ENCODE results near the gene AP5Z1. TPM values are rescaled to one million over a fixed set of nuclear protein-coding genes. Genes with fewer than 3 reads are reported as not detected.

Gene AP5Z1
- total and polyA plus RNA-seq, 2 of the 4 experiments (the other 2 are of a cell fraction) = 9.7 to 38.7 TPM

DNA sequence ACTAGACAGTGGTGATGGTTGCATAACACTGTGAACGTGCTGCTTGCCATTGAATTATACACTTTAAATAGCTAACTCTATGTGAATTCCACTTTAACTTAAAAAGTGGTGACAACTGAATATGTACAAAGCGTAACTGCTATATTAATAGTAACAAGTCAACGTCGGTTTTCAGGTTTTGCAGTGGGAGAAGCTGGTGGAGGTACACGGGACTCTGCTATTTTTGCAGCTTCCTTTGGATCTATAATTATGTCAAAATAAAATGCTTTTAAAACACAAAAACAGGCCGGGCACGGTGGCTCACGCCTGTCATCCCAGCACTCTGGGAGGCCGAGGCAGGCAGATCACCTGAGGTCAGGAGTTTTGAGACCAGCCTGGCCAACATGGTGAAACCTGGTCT, 21.0 kb downstream of the AP5Z1 start:
- no peak overlapping the region for H2AK9ac ChIP-seq (replicated peaks; ENCODE audit: low read depth, low read length, poor library complexity)
- H3K9me1 ChIP-seq (ENCODE audit: insufficient read depth, low read length) = 0 out of 2 replicates have a peak, but pooled peaks cover 3% of the 10 kb centered on the region
- H2BK120ac ChIP-seq (ENCODE audit: low read depth, low read length) = no peak overlapping the region
- 80% methylated on average over 1 of the region's 9 CpGs; no CpG with 5 or more reads in 1 of the 2 experiments for WGBS, 2 experiments (ENCODE audit: extremely low coverage in 2 of 2, insufficient read length in 1 of 2)
- ChIA-PET POLR2A (ENCODE audit: unreplicated experiment) (no interaction called here), CTCF (interaction anchor here (1.1 kb wide), 1 partner anchor 288 kb away, joined by 3 read pairs; no protein-coding TSS in a partner anchor)
- no peaks in the 10 kb centered on the region for H3K79me1 ChIP-seq (ENCODE audit: low read depth in 1 of 2, low read length in 2 of 2)
- H4K20me1 ChIP-seq (ENCODE audit: insufficient read depth, low read length) = no peaks in the 10 kb centered on the region
- ATAC-seq (ENCODE audit: low read depth) (no peak), DNase-seq (no peak)
- H3K4ac ChIP-seq (ENCODE audit: low read depth, low read length) = no peak overlapping the region
- H3K9ac ChIP-seq (ENCODE audit: low read depth, low read length) = no peak overlapping the region
- H3K9me3 ChIP-seq (ENCODE audit: control insufficient read depth, insufficient read depth, low read length) = no peaks in the 10 kb centered on the region
- no peak overlapping the region for H3K4me3 ChIP-seq (ENCODE audit: insufficient read depth, low read depth, low read length)
- no peak overlapping the region for H2BK15ac ChIP-seq (ENCODE audit: low read depth, low read length)
- H4K91ac ChIP-seq (ENCODE audit: insufficient read depth, low read depth, low read length) = no peak overlapping the region
- no peak overlapping the region for H2BK5ac ChIP-seq (ENCODE audit: low read depth, low read length, poor library complexity, severe bottlenecking)
- H3K14ac ChIP-seq (replicated peaks; ENCODE audit: low read depth, low read length) = no peak overlapping the region
- H3K36me3 ChIP-seq (ENCODE audit: control insufficient read depth, insufficient read depth, low read length) = peaks cover 10% of the 10 kb centered on the region; the same call in 1 of the 2 replicates
- no peak overlapping the region for H2AFZ ChIP-seq (replicated peaks; ENCODE audit: low read length, poor library complexity)
- BruUV-seq (replicated peaks) = no TSS peak
- H4K5ac ChIP-seq (ENCODE audit: low read depth, low read length) = no peak overlapping the region
- H3K27me3 ChIP-seq (ENCODE audit: control insufficient read depth, insufficient read depth, low read length) = no peaks in the 10 kb centered on the region
- no peak overlapping the region for H3K27ac ChIP-seq (ENCODE audit: insufficient read depth, low read length)
- no peak for TF ChIP-seq FOS (IDR thresholded peaks at IDR 0.05; ENCODE audit: low read depth, low read length)
- TF ChIP-seq RFX5 (IDR thresholded peaks at IDR 0.05; ENCODE audit: low read depth, low read length) = no peak
- no peak for TF ChIP-seq RCOR1 (IDR thresholded peaks at IDR 0.05; ENCODE audit: insufficient replicate concordance, low read length)
- TF ChIP-seq, protein P1, sequence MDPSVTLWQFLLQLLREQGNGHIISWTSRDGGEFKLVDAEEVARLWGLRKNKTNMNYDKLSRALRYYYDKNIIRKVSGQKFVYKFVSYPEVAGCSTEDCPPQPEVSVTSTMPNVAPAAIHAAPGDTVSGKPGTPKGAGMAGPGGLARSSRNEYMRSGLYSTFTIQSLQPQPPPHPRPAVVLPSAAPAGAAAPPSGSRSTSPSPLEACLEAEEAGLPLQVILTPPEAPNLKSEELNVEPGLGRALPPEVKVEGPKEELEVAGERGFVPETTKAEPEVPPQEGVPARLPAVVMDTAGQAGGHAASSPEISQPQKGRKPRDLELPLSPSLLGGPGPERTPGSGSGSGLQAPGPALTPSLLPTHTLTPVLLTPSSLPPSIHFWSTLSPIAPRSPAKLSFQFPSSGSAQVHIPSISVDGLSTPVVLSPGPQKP (IDR thresholded peaks at IDR 0.05; ENCODE audit: borderline replicate concordance, low read depth, low read length) = no peak
- TF ChIP-seq MAFK (IDR thresholded peaks at IDR 0.05; ENCODE audit: low read depth, low read length) = no peak
- TF ChIP-seq NFE2L2 (IDR thresholded peaks at IDR 0.05; ENCODE audit: low read depth, low read length) = no peak
- TF ChIP-seq, protein P2, sequence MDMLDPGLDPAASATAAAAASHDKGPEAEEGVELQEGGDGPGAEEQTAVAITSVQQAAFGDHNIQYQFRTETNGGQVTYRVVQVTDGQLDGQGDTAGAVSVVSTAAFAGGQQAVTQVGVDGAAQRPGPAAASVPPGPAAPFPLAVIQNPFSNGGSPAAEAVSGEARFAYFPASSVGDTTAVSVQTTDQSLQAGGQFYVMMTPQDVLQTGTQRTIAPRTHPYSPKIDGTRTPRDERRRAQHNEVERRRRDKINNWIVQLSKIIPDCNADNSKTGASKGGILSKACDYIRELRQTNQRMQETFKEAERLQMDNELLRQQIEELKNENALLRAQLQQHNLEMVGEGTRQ (IDR thresholded peaks at IDR 0.05; ENCODE audit: low read depth, low read length) = no peak
- TF ChIP-seq SMC3 (IDR thresholded peaks at IDR 0.05; ENCODE audit: low read depth, low read length) = no peak
- TF ChIP-seq CHD1 (IDR thresholded peaks at IDR 0.05; ENCODE audit: low read depth, low read length) = no peak
- TF ChIP-seq CEBPB (IDR thresholded peaks at IDR 0.05; ENCODE audit: low read depth, low read length) = no peak
- no peak for TF ChIP-seq MAZ (IDR thresholded peaks at IDR 0.05; ENCODE audit: borderline replicate concordance, low read depth, low read length)
- TF ChIP-seq RAD21 (IDR thresholded peaks at IDR 0.05; ENCODE audit: low read length) = no peak
- TF ChIP-seq, protein P3, sequence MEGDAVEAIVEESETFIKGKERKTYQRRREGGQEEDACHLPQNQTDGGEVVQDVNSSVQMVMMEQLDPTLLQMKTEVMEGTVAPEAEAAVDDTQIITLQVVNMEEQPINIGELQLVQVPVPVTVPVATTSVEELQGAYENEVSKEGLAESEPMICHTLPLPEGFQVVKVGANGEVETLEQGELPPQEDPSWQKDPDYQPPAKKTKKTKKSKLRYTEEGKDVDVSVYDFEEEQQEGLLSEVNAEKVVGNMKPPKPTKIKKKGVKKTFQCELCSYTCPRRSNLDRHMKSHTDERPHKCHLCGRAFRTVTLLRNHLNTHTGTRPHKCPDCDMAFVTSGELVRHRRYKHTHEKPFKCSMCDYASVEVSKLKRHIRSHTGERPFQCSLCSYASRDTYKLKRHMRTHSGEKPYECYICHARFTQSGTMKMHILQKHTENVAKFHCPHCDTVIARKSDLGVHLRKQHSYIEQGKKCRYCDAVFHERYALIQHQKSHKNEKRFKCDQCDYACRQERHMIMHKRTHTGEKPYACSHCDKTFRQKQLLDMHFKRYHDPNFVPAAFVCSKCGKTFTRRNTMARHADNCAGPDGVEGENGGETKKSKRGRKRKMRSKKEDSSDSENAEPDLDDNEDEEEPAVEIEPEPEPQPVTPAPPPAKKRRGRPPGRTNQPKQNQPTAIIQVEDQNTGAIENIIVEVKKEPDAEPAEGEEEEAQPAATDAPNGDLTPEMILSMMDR (conservative IDR thresholded peaks at IDR 0.05; ENCODE audit: low read depth, low read length) = no peak
- no peak for TF ChIP-seq POLR2A (IDR thresholded peaks at IDR 0.05; ENCODE audit: low read depth, low read length)
- no peak for TF ChIP-seq BHLHE40 (IDR thresholded peaks at IDR 0.05; ENCODE audit: low read depth, low read length)
- TF ChIP-seq MXI1 (IDR thresholded peaks at IDR 0.05; ENCODE audit: borderline replicate concordance, low read depth, low read length) = no peak
- dilution Hi-C loops (cut with HindIII; ENCODE audit: low sequenced_read_pairs, unreplicated experiment) = no loop called here
- intact Hi-C loops (cut with micrococcal nuclease) = loop anchor here (5.0 kb wide), 1 partner anchor 396 kb away; the partner anchor contains the start of gene WIPI2
- H2AK5ac ChIP-seq (ENCODE audit: low read depth, low read length) = no peak overlapping the region
- H3K18ac ChIP-seq (ENCODE audit: low read depth, low read length) = no peak overlapping the region
- H3K56ac ChIP-seq (ENCODE audit: extremely low read depth, insufficient read depth, low read length) = no peak overlapping the region
- no peaks in the 10 kb centered on the region for H3K4me1 ChIP-seq (ENCODE audit: control insufficient read depth, insufficient read depth, low read length)
- no peak overlapping the region for H3K23ac ChIP-seq (ENCODE audit: low read depth, low read length)
- H4K8ac ChIP-seq (ENCODE audit: low read depth in 2 of 2, low read length in 2 of 2) = no peak overlapping the region
- in situ Hi-C loops (cut with MboI; ENCODE audit: low sequenced_read_pairs) = loop anchor here (5.0 kb wide), 1 partner anchor 291 kb away; no protein-coding TSS in a partner anchor
- no peak overlapping the region for H2BK20ac ChIP-seq (ENCODE audit: low read depth, low read length)
- no peak overlapping the region for H3K4me2 ChIP-seq (ENCODE audit: low read depth, low read length)
